ENCODE data around the gene SEL1L. TPM values are rescaled to one million over a fixed set of nuclear protein-coding genes. Genes with fewer than 3 reads are reported as not detected.

SEL1L gene
- total RNA-seq (2016; rRNA removed; fragmentation: Illumina TruSeq; extraction: Trizol) (38.1 and 61.0 TPM in 2 replicates), polyA plus RNA-seq (2011; rRNA removed) (14.6 and 15.3 TPM in 2 replicates), polyA minus RNA-seq (2011; rRNA and poly(A)+ RNA removed; ENCODE audit: low replicate concordance) (12.1 and 21.7 TPM in 2 replicates), Bru-seq, nascent RNA (percentile 83 among the genes with signal in this experiment), BruChase-seq, experiment 1, labeled RNA remaining after a 6-hour chase (percentile 89 among the genes with signal in this experiment), BruChase-seq, experiment 2, labeled RNA remaining after a 2-hour chase (percentile 81 among the genes with signal in this experiment)
- 2.2 and 2.4 TPM in 2 replicates for total RNA-seq (2016; cell fraction: cytosol; rRNA removed; fragmentation: Illumina TruSeq; extraction: Trizol; ENCODE audit: low read depth)
- total RNA-seq (2016; cell fraction: insoluble cytoplasmic fraction; rRNA removed; fragmentation: Illumina TruSeq; extraction: Trizol), result 37.0 and 61.0 TPM in 2 replicates
- 6.3 and 8.3 TPM in 2 replicates for total RNA-seq (2016; cell fraction: membrane; rRNA removed; fragmentation: Illumina TruSeq; extraction: Trizol)
- total RNA-seq (2016; cell fraction: nucleus; rRNA removed; fragmentation: Illumina TruSeq; extraction: Trizol), result 58.1 and 61.2 TPM in 2 replicates
- 7.0 and 10.4 TPM in 2 replicates for polyA plus RNA-seq (2011; cell fraction: cytosol; rRNA removed)
- 14.9 and 15.1 TPM in 2 replicates for polyA plus RNA-seq (2011; cell fraction: nucleus; rRNA removed)
- 32.6 and 34.3 TPM in 2 replicates for polyA plus RNA-seq (2012)
- 0.76 and 0.83 TPM in 2 replicates for polyA plus RNA-seq (2016; cell fraction: cytosol; fragmentation: Illumina TruSeq; extraction: Trizol; ENCODE audit: low read depth)
- 15.4 and 16.6 TPM in 2 replicates for polyA plus RNA-seq (2016; cell fraction: insoluble cytoplasmic fraction; fragmentation: Illumina TruSeq; extraction: Trizol; ENCODE audit: low read depth)
- 1.8 and 2.1 TPM in 2 replicates for polyA plus RNA-seq (2016; cell fraction: membrane; fragmentation: Illumina TruSeq; extraction: Trizol; ENCODE audit: low read depth)
- polyA plus RNA-seq (2016; cell fraction: nucleus; fragmentation: Illumina TruSeq; extraction: Trizol; ENCODE audit: insufficient read depth, low read depth), result 39.5 TPM in 2 replicates
- 25.1 and 25.6 TPM in 2 replicates for polyA minus RNA-seq (2011; cell fraction: cytosol; rRNA and poly(A)+ RNA removed)
- polyA minus RNA-seq (2011; cell fraction: nucleus; rRNA and poly(A)+ RNA removed), result 50.0 and 57.7 TPM in 2 replicates
- long read RNA-seq, experiment 1, full-length matches to known transcripts, result 9 of 17 reads
- long read RNA-seq, experiment 1, partial matches to known transcripts, result 4 of 17 reads
- long read RNA-seq, experiment 1, other reads (novel, unspliced or antisense), result 4 of 17 reads
- long read RNA-seq, experiment 2, full-length matches to known transcripts, result 4 of 44 reads
- long read RNA-seq, experiment 2, partial matches to known transcripts, result 3 of 44 reads
- long read RNA-seq, experiment 2, other reads (novel, unspliced or antisense), result 37 of 44 reads

DNA sequence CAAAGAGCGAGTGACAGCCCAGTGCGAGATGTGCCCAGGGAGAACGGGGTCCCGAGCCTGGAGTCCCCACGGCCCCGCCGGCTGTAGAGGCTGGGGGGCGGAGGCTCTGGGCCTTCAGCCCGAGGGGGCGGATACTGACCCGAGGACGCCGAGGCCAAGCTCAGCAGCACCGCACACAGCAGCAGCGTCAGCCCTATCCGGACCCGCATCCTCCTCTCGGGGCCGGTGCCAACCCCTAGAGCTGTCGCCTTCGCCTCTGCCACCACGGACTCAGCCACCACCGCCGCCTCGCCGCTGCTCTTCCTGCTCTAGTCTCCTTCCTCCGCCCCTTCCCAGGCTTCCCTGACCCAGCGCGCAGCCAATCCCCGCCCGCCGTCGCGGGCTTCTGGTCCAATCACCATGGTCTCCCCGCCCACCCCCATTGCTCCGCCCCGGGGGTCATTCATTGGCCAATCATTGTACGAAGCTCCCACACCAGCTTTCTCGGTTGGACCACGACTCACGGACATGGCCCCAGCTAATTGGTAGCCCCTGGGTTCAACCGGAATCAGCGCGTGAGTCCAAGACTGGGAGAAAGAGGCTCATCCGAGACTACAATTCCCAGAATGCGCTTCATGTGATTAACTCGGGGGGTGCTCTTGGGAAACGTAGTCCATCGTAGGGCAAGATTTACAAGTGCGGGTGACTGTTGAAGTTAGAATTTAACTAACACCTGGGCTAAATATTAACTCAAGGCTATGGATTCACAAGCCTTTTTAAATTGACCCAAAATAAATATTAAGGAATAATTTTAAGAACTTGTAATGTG lies at the start of gene SEL1L:
TSS of gene SEL1L (minus strand) at position 318 of the 808 bp plus-strand sequence. CDS start at position 209, 109 bp downstream.
- H3K4me1 ChIP-seq (ENCODE audit: insufficient read depth, low read length), result peaks cover 73% of the 10 kb centered on the region
- peak within 1 kb of the TSS; percentile 72 for H3K27ac ChIP-seq (ENCODE audit: extremely low read length, insufficient read depth, low read length)
- H3K9me3 ChIP-seq (ENCODE audit: low read length), result 0 out of 2 replicates have a peak, but pooled peaks cover 9% of the 10 kb centered on the region
- CTCF ChIA-PET (ENCODE audit: low intra/inter-chr PET ratio, low total read pairs), result no interaction called here
- H4K20me1 ChIP-seq (ENCODE audit: insufficient read depth, low read length), result no peaks in the 10 kb centered on the region
- H3K79me2 ChIP-seq (ENCODE audit: insufficient read depth, low read length), result peaks cover 42% of the 10 kb centered on the region
- H3K4me3 ChIP-seq (replicated peaks in 1 of 3; ENCODE audit: insufficient read depth in 1 of 3, low read depth in 2 of 3, low read length in 3 of 3), result peak within 1 kb of the TSS; percentile 80 to 99 (median 83)
- peak; percentile 100 for DNase-seq (ENCODE audit: low spot score)
- in situ Hi-C loops (cut with HindIII; ENCODE audit: extremely low pct_ligation_motif_present, low pct_unique_long_range_greater_than_20kb), result no loop called here
- FAIRE-seq, result peak; percentile 90
- H3K4me2 ChIP-seq (ENCODE audit: low read depth, low read length), result peak within 1 kb of the TSS; percentile 95
- no TSS peak for BruUV-seq (replicated peaks)
- intact Hi-C loops (cut with micrococcal nuclease; ENCODE audit: unreplicated experiment), result loop anchor here (2.0 to 5.0 kb wide), 2 partner anchors 17 to 316 kb away; no protein-coding TSS in a partner anchor
- H3K27me3 ChIP-seq (ENCODE audit: control insufficient read depth in 1 of 2, insufficient read depth in 2 of 2, low read length in 2 of 2), result no peaks in the 10 kb centered on the region; a peak in 1 of 5 replicates
- ATAC-seq, result peak; percentile 97
- peak within 1 kb of the TSS; percentile 84 for H3K9ac ChIP-seq (ENCODE audit: insufficient read depth, low read depth, low read length)
- peak within 1 kb of the TSS; percentile 90 for H2AFZ ChIP-seq (ENCODE audit: low read length)
- POLR2A ChIA-PET, result interaction anchor here (0.5 to 3.1 kb wide), 12 partner anchors 8 to 315 kb away, joined by 3 to 27 read pairs (median 4); partner anchors contain the start of gene GTF2A1
- no peaks in the 10 kb centered on the region for H3K36me3 ChIP-seq (replicated peaks in 1 of 2; ENCODE audit: control insufficient read depth in 1 of 2, insufficient read depth in 2 of 2, low read length in 2 of 2)
- 3% methylated on average over 17 of the region's 50 CpGs for WGBS (ENCODE audit: low lambda C conversion rate)
- peak; percentile 74 for TF ChIP-seq SP4 (CRISPR knock-in tag; IDR thresholded peaks at IDR 0.05)
- peak; percentile 32; the same call in 1 of the 2 replicates for TF ChIP-seq ZNF430 (CRISPR knock-in tag; IDR thresholded peaks at IDR 0.05)
- TF ChIP-seq DPF2 (CRISPR knock-in tag; IDR thresholded peaks at IDR 0.05; ENCODE audit: borderline replicate concordance, low read depth), result no peak
- peak; percentile 10; the same call in 1 of the 2 replicates for TF ChIP-seq HOXA3 (CRISPR knock-in tag; IDR thresholded peaks at IDR 0.05)
- TF ChIP-seq ZSCAN31 (CRISPR knock-in tag; IDR thresholded peaks at IDR 0.05; ENCODE audit: low read depth), result peak; percentile 67; the same call in 1 of the 2 replicates
- TF ChIP-seq MIER3 (CRISPR knock-in tag; IDR thresholded peaks at IDR 0.05; ENCODE audit: borderline replicate concordance), result peak; percentile 55; the same call in 1 of the 2 replicates
- TF ChIP-seq, protein P1, sequence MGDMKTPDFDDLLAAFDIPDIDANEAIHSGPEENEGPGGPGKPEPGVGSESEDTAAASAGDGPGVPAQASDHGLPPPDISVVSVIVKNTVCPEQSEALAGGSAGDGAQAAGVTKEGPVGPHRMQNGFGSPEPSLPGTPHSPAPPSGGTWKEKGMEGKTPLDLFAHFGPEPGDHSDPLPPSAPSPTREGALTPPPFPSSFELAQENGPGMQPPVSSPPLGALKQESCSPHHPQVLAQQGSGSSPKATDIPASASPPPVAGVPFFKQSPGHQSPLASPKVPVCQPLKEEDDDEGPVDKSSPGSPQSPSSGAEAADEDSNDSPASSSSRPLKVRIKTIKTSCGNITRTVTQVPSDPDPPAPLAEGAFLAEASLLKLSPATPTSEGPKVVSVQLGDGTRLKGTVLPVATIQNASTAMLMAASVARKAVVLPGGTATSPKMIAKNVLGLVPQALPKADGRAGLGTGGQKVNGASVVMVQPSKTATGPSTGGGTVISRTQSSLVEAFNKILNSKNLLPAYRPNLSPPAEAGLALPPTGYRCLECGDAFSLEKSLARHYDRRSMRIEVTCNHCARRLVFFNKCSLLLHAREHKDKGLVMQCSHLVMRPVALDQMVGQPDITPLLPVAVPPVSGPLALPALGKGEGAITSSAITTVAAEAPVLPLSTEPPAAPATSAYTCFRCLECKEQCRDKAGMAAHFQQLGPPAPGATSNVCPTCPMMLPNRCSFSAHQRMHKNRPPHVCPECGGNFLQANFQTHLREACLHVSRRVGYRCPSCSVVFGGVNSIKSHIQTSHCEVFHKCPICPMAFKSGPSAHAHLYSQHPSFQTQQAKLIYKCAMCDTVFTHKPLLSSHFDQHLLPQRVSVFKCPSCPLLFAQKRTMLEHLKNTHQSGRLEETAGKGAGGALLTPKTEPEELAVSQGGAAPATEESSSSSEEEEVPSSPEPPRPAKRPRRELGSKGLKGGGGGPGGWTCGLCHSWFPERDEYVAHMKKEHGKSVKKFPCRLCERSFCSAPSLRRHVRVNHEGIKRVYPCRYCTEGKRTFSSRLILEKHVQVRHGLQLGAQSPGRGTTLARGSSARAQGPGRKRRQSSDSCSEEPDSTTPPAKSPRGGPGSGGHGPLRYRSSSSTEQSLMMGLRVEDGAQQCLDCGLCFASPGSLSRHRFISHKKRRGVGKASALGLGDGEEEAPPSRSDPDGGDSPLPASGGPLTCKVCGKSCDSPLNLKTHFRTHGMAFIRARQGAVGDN (CRISPR knock-in tag; IDR thresholded peaks at IDR 0.05), result peak; percentile 67
- TF ChIP-seq BORCS8-MEF2B (CRISPR knock-in tag; IDR thresholded peaks at IDR 0.05), result no peak
- TF ChIP-seq, protein P2, sequence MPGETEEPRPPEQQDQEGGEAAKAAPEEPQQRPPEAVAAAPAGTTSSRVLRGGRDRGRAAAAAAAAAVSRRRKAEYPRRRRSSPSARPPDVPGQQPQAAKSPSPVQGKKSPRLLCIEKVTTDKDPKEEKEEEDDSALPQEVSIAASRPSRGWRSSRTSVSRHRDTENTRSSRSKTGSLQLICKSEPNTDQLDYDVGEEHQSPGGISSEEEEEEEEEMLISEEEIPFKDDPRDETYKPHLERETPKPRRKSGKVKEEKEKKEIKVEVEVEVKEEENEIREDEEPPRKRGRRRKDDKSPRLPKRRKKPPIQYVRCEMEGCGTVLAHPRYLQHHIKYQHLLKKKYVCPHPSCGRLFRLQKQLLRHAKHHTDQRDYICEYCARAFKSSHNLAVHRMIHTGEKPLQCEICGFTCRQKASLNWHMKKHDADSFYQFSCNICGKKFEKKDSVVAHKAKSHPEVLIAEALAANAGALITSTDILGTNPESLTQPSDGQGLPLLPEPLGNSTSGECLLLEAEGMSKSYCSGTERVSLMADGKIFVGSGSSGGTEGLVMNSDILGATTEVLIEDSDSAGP (CRISPR knock-in tag; IDR thresholded peaks at IDR 0.05; ENCODE audit: borderline replicate concordance), result peak; percentile 71; the same call in 1 of the 2 replicates
- peak; percentile 35; the same call in 1 of the 2 replicates for TF ChIP-seq HDAC1 (CRISPR knock-in tag; IDR thresholded peaks at IDR 0.05)
- TF ChIP-seq HNRNPUL1 (IDR thresholded peaks at IDR 0.05; ENCODE audit: low read depth, low read length), result no peak
